Lower leg skin (tissue), 4 donors: ENCODE results near the gene FAM221B. TPM values are rescaled to one million over a fixed set of nuclear protein-coding genes. Genes with fewer than 3 reads are reported as not detected.

Source experiments
- DNase-seq, 2 donors: peaks; one replicate each; pipeline ENCODE4 v3.0.0-alpha.2; 2019; ENCODE audit warnings: low spot score in 2 of 2
- H3K4me3 ChIP-seq: fragments of 200-600 bp; sonication (generic); 2 replicates; pipeline ENCODE4 v1.5.1; 2017; ENCODE audit warnings: mild to moderate bottlenecking, low read depth; ENCODE audit not compliant: poor library complexity, severe bottlenecking
- POLR2A ChIP-seq, 2 donors: fragments of 450-650 bp; IDR thresholded peaks; one replicate each; pipeline ENCODE4 v1.6.1; 2016 to 2017; ENCODE audit warnings: antibody characterized with exemption in 2 of 2, mild to moderate bottlenecking in 1 of 2, moderate library complexity in 1 of 2
- WGBS, 2 donors: methylation state at CpG; one replicate each; pipeline ENCODE4 v1.1.5; 2018; 5-methylcytosine and 5-hydroxymethylcytosine counted together
- intact Hi-C: fragments of 100-400 bp; cut with DNase I; formaldehyde crosslinking; loops from one replicate; pipeline ENCODE4 v1.15.0; 2023; ENCODE audit warnings: low total_unique reads
- total RNA-seq, 4 donors: library from RNA; depleted of rRNA; stranded (reverse); fragments of >200 nt; gene quantifications; one replicate each; pipeline ENCODE4 v1.1.0, GENCODE V29; 2016
- TF ChIP-seq, protein P1 (sequence below), 3 donors: fragments of 450-650 bp; IDR thresholded peaks; one replicate each; pipeline ENCODE4 v1.5.1; 2016; ENCODE audit warnings: antibody characterized with exemption in 3 of 3, mild to moderate bottlenecking in 3 of 3, moderate library complexity in 2 of 3

FAM221B gene
- total RNA-seq, 4 donors from 2014 or later = not detected

DNA sequence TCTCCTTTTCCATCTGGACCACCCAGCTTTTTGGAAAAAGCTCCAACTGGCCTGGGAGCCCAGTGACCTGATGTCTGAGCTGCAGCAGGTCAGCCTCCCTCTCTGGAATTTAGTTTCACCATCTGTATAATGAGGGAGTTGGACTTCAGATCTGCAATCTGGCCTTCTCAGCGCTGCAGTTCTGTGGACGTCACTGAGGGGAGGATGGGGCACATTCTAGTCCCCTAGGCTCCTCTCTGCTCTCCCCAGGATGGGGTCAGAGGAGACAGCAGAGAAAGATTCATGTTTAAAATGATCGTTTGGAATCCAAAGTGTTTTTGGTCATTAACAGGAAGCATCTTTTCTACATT is 31.4 kb upstream of the FAM221B start:
- peak in 1 of 2 donors; percentile 9 for DNase-seq
- intact Hi-C loops = no loop called here
- WGBS, 2 donors = 45 to 50% methylated on average over 3 of the region's 3 CpGs
- no peak for TF ChIP-seq POLR2A (IDR thresholded peaks at IDR 0.05)
- TF ChIP-seq, protein P1, sequence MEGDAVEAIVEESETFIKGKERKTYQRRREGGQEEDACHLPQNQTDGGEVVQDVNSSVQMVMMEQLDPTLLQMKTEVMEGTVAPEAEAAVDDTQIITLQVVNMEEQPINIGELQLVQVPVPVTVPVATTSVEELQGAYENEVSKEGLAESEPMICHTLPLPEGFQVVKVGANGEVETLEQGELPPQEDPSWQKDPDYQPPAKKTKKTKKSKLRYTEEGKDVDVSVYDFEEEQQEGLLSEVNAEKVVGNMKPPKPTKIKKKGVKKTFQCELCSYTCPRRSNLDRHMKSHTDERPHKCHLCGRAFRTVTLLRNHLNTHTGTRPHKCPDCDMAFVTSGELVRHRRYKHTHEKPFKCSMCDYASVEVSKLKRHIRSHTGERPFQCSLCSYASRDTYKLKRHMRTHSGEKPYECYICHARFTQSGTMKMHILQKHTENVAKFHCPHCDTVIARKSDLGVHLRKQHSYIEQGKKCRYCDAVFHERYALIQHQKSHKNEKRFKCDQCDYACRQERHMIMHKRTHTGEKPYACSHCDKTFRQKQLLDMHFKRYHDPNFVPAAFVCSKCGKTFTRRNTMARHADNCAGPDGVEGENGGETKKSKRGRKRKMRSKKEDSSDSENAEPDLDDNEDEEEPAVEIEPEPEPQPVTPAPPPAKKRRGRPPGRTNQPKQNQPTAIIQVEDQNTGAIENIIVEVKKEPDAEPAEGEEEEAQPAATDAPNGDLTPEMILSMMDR (IDR thresholded peaks at IDR 0.05) = no peak
- H3K4me3 ChIP-seq = no peak overlapping the region

DNA sequence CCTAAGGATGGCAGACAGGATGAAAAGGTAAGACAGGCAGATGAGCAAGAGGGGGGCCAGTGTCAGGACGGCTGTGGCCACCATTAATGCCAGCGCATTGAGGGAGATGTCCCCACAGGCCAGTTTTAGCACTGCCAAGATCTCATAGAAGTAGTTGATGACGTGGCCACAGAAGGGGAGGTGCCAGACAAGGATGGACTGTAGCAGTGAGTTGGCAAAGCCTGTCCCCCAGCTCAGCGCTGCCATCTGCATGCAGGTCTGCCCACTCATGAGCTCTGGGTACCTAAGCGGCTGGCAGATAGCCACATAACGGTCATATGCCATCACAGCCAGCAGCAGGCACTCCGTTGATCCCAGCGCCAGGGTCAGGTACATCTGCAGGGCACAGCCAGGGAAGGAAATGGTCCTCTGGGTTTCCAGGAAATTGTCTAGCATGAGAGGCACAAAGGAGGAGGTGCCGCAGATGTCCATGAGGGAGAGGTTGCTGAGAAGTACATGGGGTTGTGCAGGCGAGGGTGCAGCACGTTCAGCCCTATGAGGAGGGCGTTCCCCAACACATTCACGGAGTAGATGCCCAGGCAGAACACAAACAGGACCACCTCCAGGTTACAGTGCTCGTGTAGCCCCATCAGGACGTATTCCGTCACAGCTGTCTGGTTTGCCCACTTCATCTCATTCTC is 30.9 kb upstream of the FAM221B start:
- intact Hi-C loops = no loop called here
- WGBS, 2 donors = 50 to 56% methylated on average over 16 of the region's 16 CpGs
- no peak overlapping the region for H3K4me3 ChIP-seq
- TF ChIP-seq POLR2A (IDR thresholded peaks at IDR 0.05) = no peak
- TF ChIP-seq, protein P1 (IDR thresholded peaks at IDR 0.05) = no peak
- DNase-seq = peak in 1 of 2 donors; percentile 14

DNA sequence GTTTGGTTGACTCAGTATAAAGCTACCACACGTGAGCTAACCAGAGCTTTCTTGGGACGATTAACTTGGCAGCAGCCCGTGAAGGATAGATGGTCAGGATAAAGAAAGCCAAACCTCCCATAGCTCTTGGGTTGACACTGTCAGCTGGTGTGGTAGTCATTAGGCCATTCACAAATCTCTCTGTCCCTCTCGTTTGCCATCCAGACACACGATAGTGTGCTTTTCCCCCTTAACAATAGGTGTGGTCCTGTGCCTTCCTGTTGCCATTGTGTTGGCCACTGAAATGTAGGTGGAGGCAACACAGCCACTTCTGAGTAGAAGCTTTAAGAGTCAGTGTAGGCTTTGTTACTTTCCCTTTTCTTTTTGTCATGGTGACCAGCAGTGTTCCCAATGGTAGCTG is 29.9 kb upstream of the FAM221B start:
- intact Hi-C loops = no loop called here
- 67 to 78% methylated on average over 5 of the region's 5 CpGs for whole genome bisulfite sequencing, 2 donors
- no peak for TF ChIP-seq POLR2A (IDR thresholded peaks at IDR 0.05)
- TF ChIP-seq, protein P1 (IDR thresholded peaks at IDR 0.05) = no peak
- no peak overlapping the region for H3K4me3 ChIP-seq
- DNase-seq = no peak

DNA sequence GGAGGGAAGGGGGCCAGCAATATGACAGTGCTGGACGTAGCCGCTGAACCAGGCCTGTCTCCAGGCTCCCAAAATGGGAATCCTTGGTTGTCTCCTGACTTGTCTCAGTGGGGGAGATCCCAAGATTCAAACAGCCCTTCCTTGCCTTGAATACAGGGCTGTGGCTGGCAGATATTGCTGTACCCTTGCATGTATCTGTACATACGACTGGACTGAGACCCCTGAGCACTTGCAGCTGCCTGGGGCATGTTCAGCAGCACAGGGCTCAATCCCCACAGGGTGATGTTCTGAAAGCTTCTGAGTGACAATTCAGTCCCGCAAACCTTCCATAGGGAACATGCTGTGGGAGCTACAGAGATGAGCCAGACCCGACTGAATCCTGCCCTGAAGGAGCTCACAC is 28.4 kb upstream of the FAM221B start:
- TF ChIP-seq, protein P1 (IDR thresholded peaks at IDR 0.05) = no peak
- no peak for TF ChIP-seq POLR2A (IDR thresholded peaks at IDR 0.05)
- intact Hi-C loops = no loop called here
- WGBS, 2 donors = 91% methylated on average over 5 of the region's 5 CpGs
- no peak overlapping the region for H3K4me3 ChIP-seq
- DNase-seq = no peak

DNA sequence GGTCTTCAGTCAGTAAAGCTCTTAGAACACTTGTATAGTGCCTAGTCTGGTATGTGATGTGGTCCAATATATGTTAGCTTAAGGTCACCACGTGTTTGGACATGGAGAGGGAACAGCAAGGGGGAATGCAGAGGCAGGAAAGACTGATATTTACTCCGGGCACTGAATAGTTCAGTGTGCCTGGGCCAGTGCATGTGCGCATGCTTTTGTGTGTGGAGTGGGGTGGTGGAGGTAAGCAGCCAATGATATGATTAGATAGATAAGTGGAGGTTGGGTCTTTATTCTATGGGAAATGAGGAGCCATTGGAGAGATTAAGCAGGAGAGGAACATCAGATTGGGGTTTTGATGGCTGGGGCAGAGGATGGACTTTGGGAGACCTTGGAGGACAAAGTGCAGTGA is 27.7 kb upstream of the FAM221B start:
- 68 to 86% methylated on average over 3 of the region's 3 CpGs for WGBS, 2 donors
- DNase-seq = no peak
- TF ChIP-seq, protein P1 (IDR thresholded peaks at IDR 0.05) = no peak
- TF ChIP-seq POLR2A (IDR thresholded peaks at IDR 0.05) = no peak
- H3K4me3 ChIP-seq = no peak overlapping the region
- intact Hi-C loops = no loop called here
